Kidney (tissue), 14 donors: Measurements from ENCODE around the gene RNF208. TPM values are rescaled to one million over a fixed set of nuclear protein-coding genes. Genes with fewer than 3 reads are reported as not detected.

Experiments
- DNase-seq, 5 donors: peaks; one replicate each; pipeline ENCODE4 v3.0.0-alpha.2; 2013 to 2020
- FAIRE-seq: peaks from 2 replicates; lab custom pipeline; 2012; peaks lifted over from hg19 to GRCh38; lab: Jason Lieb, UNC
- H3K27ac ChIP-seq, 2 donors: one replicate each; pipeline ENCODE4 v1.7.0; 2013; ENCODE audit warnings: low read depth in 2 of 2, low read length in 2 of 2, inconsistent platforms in 1 of 2
- H3K27me3 ChIP-seq: one replicate; pipeline ENCODE4 v1.7.1; 2013; ENCODE audit warnings: low read length, inconsistent platforms; ENCODE audit not compliant: control insufficient read depth, insufficient read depth
- H3K36me3 ChIP-seq, 3 donors: one replicate each; pipeline versions ENCODE4 v1.7.0 to v1.7.1; 2013; ENCODE audit warnings: low read length in 3 of 3, control low read depth in 1 of 3, inconsistent platforms in 1 of 3; ENCODE audit not compliant: insufficient read depth in 3 of 3, control insufficient read depth in 2 of 3
- H3K4me1 ChIP-seq, 3 donors: one replicate each; pipeline versions ENCODE4 v1.7.0 to v1.7.1; 2013; ENCODE audit warnings: low read length in 3 of 3, inconsistent platforms in 1 of 3, low read depth in 1 of 3; ENCODE audit not compliant: control insufficient read depth in 2 of 3, insufficient read depth in 2 of 3
- H3K4me3 ChIP-seq, 3 donors: one replicate each; pipeline versions ENCODE4 v1.7.0 to v1.8.1; 2013; ENCODE audit warnings: low read length in 3 of 3, control low read depth in 1 of 3, inconsistent platforms in 1 of 3
- H3K9ac ChIP-seq, 3 donors: one replicate each; pipeline versions ENCODE4 v1.7.0 to v1.7.1; 2013; ENCODE audit warnings: low read length in 3 of 3, control low read depth in 1 of 3, inconsistent platforms in 1 of 3
- H3K9me3 ChIP-seq, 3 donors: one replicate each; pipeline versions ENCODE4 v1.7.0 to v1.7.1; 2013; ENCODE audit warnings: low read length in 3 of 3, control low read depth in 1 of 3, inconsistent platforms in 1 of 3; ENCODE audit not compliant: control insufficient read depth in 2 of 3, insufficient read depth in 1 of 3
- CTCF ChIP-seq: IDR thresholded peaks from 3 replicates; pipeline ENCODE4 v1.5.1; 2012; ENCODE audit warnings: mild to moderate bottlenecking, moderate library complexity, borderline replicate concordance; ENCODE audit not compliant: insufficient read depth; ENCODE audit errors: extremely low read depth
- intact Hi-C: fragments of 100-400 bp; cut with DNase I; formaldehyde crosslinking; loops from one replicate; pipeline ENCODE4 v1.11.1; 2022
- polyA plus RNA-seq: library from polyadenylated mRNA; stranded (reverse); fragments of 350-450 nt; fragmentation: Illumina TruSeq; extraction: RNeasy Lipid Tissue Mini Kit (QIAGEN cat#74804); gene quantifications from one replicate; pipeline ENCODE4 v1.2.3, GENCODE V29; 2014; ENCODE audit warnings: low read depth, low replicate concordance; ENCODE audit not compliant: insufficient read depth
- total RNA-seq: library from RNA; stranded (reverse); fragmentation: NEBNext Ultra II Directional; extraction: Animal tissue kit (Norgen Biotek cat#: 25700); gene quantifications from one replicate; pipeline ENCODE4 v1.2.1, GENCODE V29; 2021
- donor health status: control.
- donor health status: control.
- donor health status: control.
- donor health status: control.
- donor health status: control.
- donor health status: DM: yes; HTN: yes; CAD: no.
- donor health status: Normal renal cell carcinoma (clear cell type).

The RNF208 gene
- total and polyA plus RNA-seq, 2 donors from 2014 or later = 7.0 to 22.8 TPM

GRCh38 chr9:137218212-137218753, 3.8 kb downstream of the RNF208 start:
- H3K9me3 ChIP-seq = no peaks in the 10 kb centered on the region

GRCh38 chr9:137217276-137218211, 4.5 kb downstream of the RNF208 start:
- H3K27ac ChIP-seq = peak overlapping the region; percentile 67 to 77
- no peak for TF ChIP-seq CTCF
- FAIRE-seq = no peak

More at GRCh38 chr9:137218212-137218753, 3.8 kb downstream of the RNF208 start:
- intact Hi-C loops = no loop called here
- no peak for TF ChIP-seq CTCF
- Histone ChIP-seq H3K27me3 (no peaks in the 10 kb centered on the region), H3K9ac (no peak overlapping the region), H3K4me1 (peaks cover 0 to 27% (median 0%) of the 10 kb centered on the region in 3 donors), H3K27ac (no peak overlapping the region), H3K36me3 (peaks cover 0 to 2% (median 0%) of the 10 kb centered on the region in 3 donors), H3K4me3 (no peak overlapping the region)
- FAIRE-seq (no peak), DNase-seq (no peak)

GRCh38 chr9:137216188-137216965, 5.7 kb downstream of the RNF208 start:
- no peak overlapping the region for H3K4me3 ChIP-seq
- no peaks in the 10 kb centered on the region for H3K9me3 ChIP-seq
- H3K27me3 ChIP-seq = no peaks in the 10 kb centered on the region
- peak overlapping the region in 1 of 3 donors; percentile 40 for H3K9ac ChIP-seq
- H3K36me3 ChIP-seq = peaks cover 0 to 2% (median 0%) of the 10 kb centered on the region in 3 donors
- H3K4me1 ChIP-seq = peaks cover 0 to 21% (median 0%) of the 10 kb centered on the region in 3 donors
- intact Hi-C loops = no loop called here
- DNase-seq (peak in 1 of 5 donors; percentile 44), FAIRE-seq (no peak)
- TF ChIP-seq CTCF = no peak
- H3K27ac ChIP-seq = no peak overlapping the region

More at GRCh38 chr9:137217276-137218211, 4.5 kb downstream of the RNF208 start:
- peak overlapping the region in 2 of 3 donors; percentile 48 to 51 for H3K4me3 ChIP-seq
- peaks cover 0 to 2% (median 0%) of the 10 kb centered on the region in 3 donors for H3K36me3 ChIP-seq
- H3K27me3 ChIP-seq = no peaks in the 10 kb centered on the region
- DNase-seq = peak; percentile 45 to 92 (median 66)
- H3K4me1 ChIP-seq = peaks cover 0 to 21% (median 0%) of the 10 kb centered on the region in 3 donors
- intact Hi-C loops = no loop called here
- no peaks in the 10 kb centered on the region for H3K9me3 ChIP-seq
- H3K9ac ChIP-seq = peak overlapping the region in 2 of 3 donors; percentile 22 to 40
